Transverse colon (tissue), 4 donors: Measurements from ENCODE around the gene RNF11. TPM values are rescaled to one million over a fixed set of nuclear protein-coding genes. Genes with fewer than 3 reads are reported as not detected.

Experiments
- DNase-seq: peaks from one replicate; pipeline ENCODE4 v3.0.0-alpha.2; 2019
- H3K27ac ChIP-seq, 4 donors: fragments of 200-600 bp; sonication (generic); 2 replicates each; pipeline ENCODE4 v1.5.1; 2016 to 2018; ENCODE audit warnings: inconsistent platforms in 4 of 4
- H3K27me3 ChIP-seq: fragments of 200-600 bp; sonication (generic); 2 replicates; pipeline ENCODE4 v1.5.1; 2017; ENCODE audit warnings: inconsistent platforms
- H3K36me3 ChIP-seq, 4 donors: fragments of 200-600 bp; sonication (generic); 2 replicates each; pipeline ENCODE4 v1.5.1; 2017 to 2019; ENCODE audit warnings: inconsistent platforms in 4 of 4
- H3K4me1 ChIP-seq, 4 donors: fragments of 200-600 bp; sonication (generic); 2 replicates each; pipeline ENCODE4 v1.5.1; 2017 to 2020; ENCODE audit warnings: inconsistent platforms in 4 of 4
- H3K4me3 ChIP-seq, 4 donors: fragments of 200-600 bp; sonication (generic); 1 replicate in 1 of 4; 2 replicates in 3 of 4; pipeline versions ENCODE4 v1.5.1 to v1.6.1; 2017 to 2019; ENCODE audit warnings: inconsistent platforms in 4 of 4
- H3K9me3 ChIP-seq, 2 donors: fragments of 200-600 bp; sonication (generic); 2 replicates each; pipeline ENCODE4 v1.5.1; 2017 to 2019; ENCODE audit warnings: inconsistent platforms in 2 of 2
- CTCF ChIP-seq, 5 experiments: fragments of 200-600 bp in 3 of 5; fragments of 450-650 bp in 2 of 5; sonication (generic) in 3 of 5; IDR thresholded peaks; 1 replicate in 2 of 5; 2 replicates in 3 of 5; pipeline ENCODE4 v1.5.1; 2016 to 2017; ENCODE audit warnings: antibody characterized with exemption in 5 of 5, inconsistent platforms in 3 of 5, mild to moderate bottlenecking in 2 of 5, moderate library complexity in 1 of 5
- EP300 ChIP-seq: sonication (generic); formaldehyde crosslinking; IDR thresholded peaks from one replicate; pipeline ENCODE4 v1.6.1; 2017; ENCODE audit warnings: antibody characterized with exemption, low read depth
- POLR2A ChIP-seq: fragments of 450-650 bp; IDR thresholded peaks from one replicate; pipeline ENCODE4 v1.6.1; 2016; ENCODE audit warnings: antibody characterized with exemption, mild to moderate bottlenecking, moderate library complexity
- POLR2AphosphoS5 ChIP-seq, 3 donors: sonication (generic); formaldehyde crosslinking; IDR thresholded peaks; one replicate each; pipeline ENCODE4 v1.6.1; 2016; ENCODE audit warnings: antibody characterized with exemption in 3 of 3
- WGBS, 2 donors: methylation state at CpG; one replicate each; pipeline ENCODE4 v1.1.5; 2018; ENCODE audit warnings: low coverage in 1 of 2; 5-methylcytosine and 5-hydroxymethylcytosine counted together
- in situ Hi-C, 4 donors: fragments of 200-750 bp; cut with MboI; loops; one replicate each; pipeline versions ENCODE4 v1.15.0 to v1.15.1; 2017; ENCODE audit warnings: low sequenced_read_pairs in 3 of 4, low pct_ligation_motif_present in 1 of 4, low pct_unique_long_range_greater_than_20kb in 1 of 4
- intact Hi-C: fragments of 100-400 bp; cut with DNase I; formaldehyde crosslinking; loops from one replicate; pipeline ENCODE4 v1.15.1; 2023; ENCODE audit warnings: low total_unique reads
- total RNA-seq, 4 donors: library from RNA; depleted of rRNA; stranded (reverse); fragments of >200 nt; gene quantifications; one replicate each; pipeline ENCODE4 v1.1.0, GENCODE V29; 2016

Gene RNF11
- total RNA-seq = 10 to 100 TPM; 34.8 to 72.5 (median 52.8) TPM

GRCh38 chr1:51235673-51236530, at the start of gene RNF11:
RNF11 (plus strand) TSS chr1:51236273; CDS start chr1:51236757, 484 bp downstream.
- H3K36me3 ChIP-seq = no peaks in the 10 kb centered on the region
- intact Hi-C loops = no loop called here
- DNase-seq = peak; percentile 95
- TF ChIP-seq POLR2AphosphoS5 (IDR thresholded peaks at IDR 0.05) (peak; percentile 91 to 98 (median 98)), EP300 (peak; percentile 3), CTCF (IDR thresholded peaks at IDR 0.05) (peak in 2 of 5 experiments; percentile 17 to 22), POLR2A (peak; percentile 90)
- H3K27ac ChIP-seq = peak within 1 kb of the TSS; percentile 94 to 95 (median 94)
- in situ Hi-C loops = no loop called here
- H3K4me1 ChIP-seq = peaks cover 19 to 52% (median 42%) of the 10 kb centered on the region in 4 donors
- WGBS, 2 donors = 1% methylated on average over 13 to 45 of the region's 57 CpGs
- no peaks in the 10 kb centered on the region for H3K27me3 ChIP-seq
- H3K9me3 ChIP-seq = no peaks in the 10 kb centered on the region
- H3K4me3 ChIP-seq = peak within 1 kb of the TSS; percentile 72 to 94 (median 86)

GRCh38 chr1:51188230-51188629, 47.8 kb upstream of the RNF11 start:
- Histone ChIP-seq H3K9me3 (no peaks in the 10 kb centered on the region), H3K27ac (no peak overlapping the region), H3K36me3 (no peaks in the 10 kb centered on the region), H3K4me3 (no peak overlapping the region), H3K4me1 (no peaks in the 10 kb centered on the region), H3K27me3 (no peaks in the 10 kb centered on the region)
- intact Hi-C loops (loop anchor here (5.0 kb wide), 1 partner anchor 416 kb away; no protein-coding TSS in a partner anchor), in situ Hi-C loops (loop anchor here (10.0 to 25.0 kb wide), 4 partner anchors 251 to 826 kb away; no protein-coding TSS in a partner anchor)
- no peak for DNase-seq
- TF ChIP-seq CTCF (IDR thresholded peaks at IDR 0.05) = no peak
- no peak for TF ChIP-seq POLR2AphosphoS5 (IDR thresholded peaks at IDR 0.05)
- no peak for TF ChIP-seq EP300
- no peak for TF ChIP-seq POLR2A

GRCh38 chr1:51189421-51190073, 46.5 kb upstream of the RNF11 start:
- no peaks in the 10 kb centered on the region for H3K27me3 ChIP-seq
- intact Hi-C loops = loop anchor here (5.0 to 10.0 kb wide), 2 partner anchors 105 to 417 kb away; no protein-coding TSS in a partner anchor
- WGBS, 2 donors = 63 to 80% methylated on average over 1 to 2 of the region's 2 CpGs
- no peaks in the 10 kb centered on the region for H3K36me3 ChIP-seq
- DNase-seq = peak; percentile 31
- no peak overlapping the region for H3K4me3 ChIP-seq
- no peak overlapping the region for H3K27ac ChIP-seq
- H3K4me1 ChIP-seq = no peaks in the 10 kb centered on the region
- TF ChIP-seq POLR2A (no peak), CTCF (IDR thresholded peaks at IDR 0.05) (peak; percentile 76 to 93 (median 87)), EP300 (no peak)
- in situ Hi-C loops = loop anchor here (5.0 to 25.0 kb wide), 7 partner anchors 105 to 827 kb away; no protein-coding TSS in a partner anchor
- H3K9me3 ChIP-seq = no peaks in the 10 kb centered on the region

GRCh38 chr1:51190961-51191360, 45.1 kb upstream of the RNF11 start:
- intact Hi-C loops = loop anchor here (10.0 kb wide), 1 partner anchor 104 kb away; no protein-coding TSS in a partner anchor
- no peak for DNase-seq
- Histone ChIP-seq H3K4me3 (no peak overlapping the region), H3K27me3 (no peaks in the 10 kb centered on the region), H3K9me3 (no peaks in the 10 kb centered on the region), H3K27ac (no peak overlapping the region), H3K4me1 (no peaks in the 10 kb centered on the region), H3K36me3 (no peaks in the 10 kb centered on the region)
- in situ Hi-C loops = loop anchor here (5.0 to 25.0 kb wide), 5 partner anchors 104 to 829 kb away; no protein-coding TSS in a partner anchor
- no peak for TF ChIP-seq CTCF (IDR thresholded peaks at IDR 0.05)
- no peak for TF ChIP-seq EP300
- TF ChIP-seq POLR2AphosphoS5 (IDR thresholded peaks at IDR 0.05) = no peak
- TF ChIP-seq POLR2A = no peak
- 54 to 58% methylated on average over 1 of the region's 1 CpG for WGBS, 2 donors
